Myocyte (in vitro differentiated cells): ENCODE results near the gene TDRD7. TPM values are rescaled to one million over a fixed set of nuclear protein-coding genes. Genes with fewer than 3 reads are reported as not detected.
A peak's percentile ranks its signal among the peaks of the same experiment; 100 is the strongest.

Experiments used
- DNase-seq: peaks from one replicate; pipeline ENCODE4 v3.0.0-alpha.2; 2012; ENCODE audit warnings: low read depth
- microRNA-seq: library from miRNA; unstranded; fragments of <30 nt; microRNA quantifications from one replicate; pipeline ENCODE4, GENCODE V29; 2016
- total RNA-seq: library from RNA; depleted of rRNA; stranded (reverse); fragments of >200 nt; gene quantifications from 2 replicates; pipeline ENCODE4 v1.2.3, GENCODE V29; 2014

Gene TDRD7
- total RNA-seq, 1 donor from 2014 or later: 5.2 TPM

GRCh38 chr9:97526895-97527575 lies 115.1 kb downstream of the TDRD7 start:
- no peak for DNase-seq

GRCh38 chr9:97527626-97528528 lies 116.0 kb downstream of the TDRD7 start:
- DNase-seq: peak; percentile 65

GRCh38 chr9:97528529-97529230 lies 116.8 kb downstream of the TDRD7 start:
- DNase-seq: peak; percentile 86

GRCh38 chr9:97529363-97530076 lies 117.6 kb downstream of the TDRD7 start:
- DNase-seq: peak; percentile 77

- DNase-seq: no peak
Measured at GRCh38 chr9:97531888-97532376, 120.0 kb downstream of the TDRD7 start.

- peak; percentile 82 for DNase-seq
Measured at GRCh38 chr9:97534185-97534584, 122.3 kb downstream of the TDRD7 start.

GRCh38 chr9:97534961-97535594 lies 123.2 kb downstream of the TDRD7 start:
- no peak for DNase-seq

- no peak for DNase-seq
Measured at GRCh38 chr9:97535771-97536170, 123.9 kb downstream of the TDRD7 start.

- DNase-seq: no peak
Measured at GRCh38 chr9:97536480-97536879, 124.6 kb downstream of the TDRD7 start.

- DNase-seq: no peak
Measured at GRCh38 chr9:97543561-97543960, 131.7 kb downstream of the TDRD7 start.

- DNase-seq: no peak
Measured at GRCh38 chr9:97545486-97545885, 133.6 kb downstream of the TDRD7 start.

Small RNAs within 50 kb of the gene (microRNA-seq; reads per million reads assigned to microRNA genes)
- gene MIR1302-8: not detected

Other genes with a start within 250 kb of the TDRD7 start
- gene CCDC180, start 104.4 kb upstream of the TDRD7 start, total RNA-seq: not detected in 2 replicates
- 48.8 and 60.3 TPM in 2 replicates for gene TMOD1, start 89.6 kb downstream of the TDRD7 start, total RNA-seq
- 20.2 and 20.5 TPM in 2 replicates for gene TSTD2, start 221.3 kb downstream of the TDRD7 start, total RNA-seq
- 37.4 and 39.3 TPM in 2 replicates for gene NCBP1, start 221.7 kb downstream of the TDRD7 start, total RNA-seq